ENCODE data around the gene COX18.

Gene COX18, protein sequence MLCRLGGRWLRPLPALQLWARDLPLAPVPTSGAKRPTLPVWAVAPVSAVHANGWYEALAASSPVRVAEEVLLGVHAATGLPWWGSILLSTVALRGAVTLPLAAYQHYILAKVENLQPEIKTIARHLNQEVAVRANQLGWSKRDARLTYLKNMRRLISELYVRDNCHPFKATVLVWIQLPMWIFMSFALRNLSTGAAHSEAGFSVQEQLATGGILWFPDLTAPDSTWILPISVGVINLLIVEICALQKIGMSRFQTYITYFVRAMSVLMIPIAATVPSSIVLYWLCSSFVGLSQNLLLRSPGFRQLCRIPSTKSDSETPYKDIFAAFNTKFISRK

DNA sequence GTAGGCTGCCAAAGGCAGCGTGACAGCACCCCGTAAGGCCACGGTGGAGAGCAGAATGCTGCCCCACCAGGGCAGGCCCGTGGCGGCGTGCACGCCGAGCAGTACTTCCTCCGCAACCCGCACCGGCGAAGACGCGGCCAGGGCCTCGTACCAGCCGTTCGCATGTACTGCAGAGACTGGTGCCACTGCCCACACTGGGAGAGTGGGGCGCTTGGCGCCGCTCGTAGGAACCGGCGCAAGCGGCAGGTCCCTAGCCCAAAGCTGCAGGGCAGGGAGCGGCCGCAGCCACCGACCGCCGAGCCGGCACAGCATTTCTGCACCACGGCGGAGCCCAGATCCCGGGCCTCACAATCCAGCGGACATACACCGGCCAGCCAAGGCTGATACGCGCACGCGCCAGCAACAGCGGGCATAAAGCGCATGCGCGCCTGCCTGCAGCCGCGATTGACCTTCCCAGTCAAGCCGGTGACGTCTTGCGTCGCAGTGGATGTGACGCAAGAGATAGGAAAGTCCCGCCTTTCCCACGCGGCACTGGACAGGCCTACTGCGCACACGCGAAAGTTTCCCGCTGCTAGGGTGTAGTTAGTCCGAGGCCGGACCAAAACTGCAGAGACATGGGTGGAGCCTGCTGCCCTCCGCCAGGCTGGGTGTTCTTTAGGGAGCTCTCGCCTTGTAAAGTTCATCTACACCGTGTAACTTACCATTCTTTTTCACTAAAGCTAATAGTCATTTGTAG, at the start of gene COX18:
Gene COX18 (minus strand): TSS at position 379 of the 736 bp plus-strand sequence. CDS start 67 bp downstream, at position 312.
- DNase-seq (ENCODE audit: low read depth) = peak; percentile 88

DNA sequence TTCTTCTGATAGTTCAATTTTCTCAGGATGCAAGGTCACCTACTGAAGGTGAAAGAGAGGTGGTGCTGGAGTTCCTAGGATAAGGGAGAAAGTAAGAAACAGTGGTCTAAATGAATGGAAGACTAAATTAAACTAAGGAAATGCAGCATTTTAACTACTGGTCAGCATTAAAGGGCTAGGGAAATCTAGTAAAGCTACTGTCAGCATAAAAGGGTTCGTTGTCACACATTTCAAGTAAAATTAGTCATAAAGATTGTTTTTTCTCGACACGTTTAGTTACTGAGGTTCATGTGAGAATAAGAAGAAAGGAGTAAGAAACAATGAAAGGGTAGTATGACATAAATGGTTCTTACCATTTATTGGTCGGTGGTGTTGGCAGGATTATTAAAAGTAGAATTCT, 40.0 kb upstream of the COX18 start:
- no peak for DNase-seq (ENCODE audit: low read depth)

DNA sequence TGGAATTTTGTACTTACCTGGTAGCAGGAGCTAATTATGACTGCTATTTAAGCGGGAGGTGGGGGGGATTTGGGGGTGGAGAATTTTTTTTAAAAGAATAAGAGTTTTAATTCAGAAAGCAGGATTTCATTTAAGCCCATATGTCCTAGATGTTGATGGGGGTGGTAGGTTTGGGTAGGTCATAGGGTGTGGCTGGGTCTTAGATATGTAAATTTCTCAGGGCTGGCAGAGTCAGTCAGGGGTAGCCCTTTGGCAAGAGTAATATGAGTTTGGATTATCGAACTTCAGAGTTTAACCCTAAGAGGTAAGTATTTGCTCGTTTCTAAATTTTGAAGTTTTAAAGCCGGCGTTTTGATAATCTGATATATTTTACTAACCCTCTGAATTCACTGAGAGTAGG, 35.2 kb upstream of the COX18 start:
- no peak for DNase-seq (ENCODE audit: low read depth)

DNA sequence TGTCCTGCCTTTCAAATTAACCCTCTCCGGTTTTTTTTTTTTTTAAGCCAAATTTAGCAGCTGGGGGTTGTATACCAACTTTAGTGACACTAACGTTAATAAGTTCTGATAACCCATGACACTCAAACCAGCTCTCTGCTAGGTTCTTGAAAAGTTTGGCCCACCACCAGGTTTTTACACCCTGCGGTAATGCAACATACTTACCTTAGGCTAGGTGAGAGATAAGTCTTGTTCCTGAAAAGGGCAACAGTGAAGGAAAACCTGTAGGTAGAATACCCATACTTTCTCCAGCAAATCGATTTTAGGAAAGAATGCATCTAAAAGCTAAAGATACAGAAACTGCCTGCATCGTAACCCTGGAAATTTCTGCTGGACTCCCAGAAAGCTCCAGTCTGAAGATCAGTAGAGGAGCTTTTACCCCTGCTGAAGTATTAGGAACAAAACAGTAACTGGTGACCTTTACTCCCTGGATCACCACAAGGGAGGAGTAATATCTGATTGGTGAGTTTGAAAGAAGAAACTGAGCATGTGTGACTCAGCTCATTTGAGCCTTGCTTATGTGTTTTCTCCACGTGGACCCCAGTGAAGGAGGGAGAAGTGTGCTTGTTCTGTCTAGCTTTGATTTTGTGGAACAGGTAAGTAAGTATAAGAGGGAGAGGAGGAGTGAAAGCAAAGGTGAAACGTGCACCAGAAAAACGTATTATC, 34.4 kb upstream of the COX18 start:
- DNase-seq (ENCODE audit: low read depth) = no peak

DNA sequence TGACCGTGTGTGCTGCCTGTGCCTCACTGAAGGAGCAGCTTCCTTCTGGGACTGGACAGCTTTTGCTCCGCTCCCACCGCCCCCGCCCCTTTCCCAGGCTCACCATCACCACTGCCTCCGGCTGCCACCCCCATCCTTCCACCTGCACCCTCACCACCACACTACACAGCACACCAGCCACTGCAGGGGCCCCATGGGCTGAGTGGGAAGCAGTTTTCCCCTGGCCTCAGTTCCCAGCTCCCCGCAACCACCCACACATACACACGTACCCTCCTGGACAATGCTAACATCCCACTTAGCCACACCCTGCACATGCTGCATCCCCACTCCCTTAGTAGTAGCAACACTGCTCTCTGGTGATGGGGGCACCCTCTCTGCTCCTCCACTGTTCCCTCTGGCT, 29.6 kb upstream of the COX18 start:
- DNase-seq (ENCODE audit: low read depth) = no peak

DNA sequence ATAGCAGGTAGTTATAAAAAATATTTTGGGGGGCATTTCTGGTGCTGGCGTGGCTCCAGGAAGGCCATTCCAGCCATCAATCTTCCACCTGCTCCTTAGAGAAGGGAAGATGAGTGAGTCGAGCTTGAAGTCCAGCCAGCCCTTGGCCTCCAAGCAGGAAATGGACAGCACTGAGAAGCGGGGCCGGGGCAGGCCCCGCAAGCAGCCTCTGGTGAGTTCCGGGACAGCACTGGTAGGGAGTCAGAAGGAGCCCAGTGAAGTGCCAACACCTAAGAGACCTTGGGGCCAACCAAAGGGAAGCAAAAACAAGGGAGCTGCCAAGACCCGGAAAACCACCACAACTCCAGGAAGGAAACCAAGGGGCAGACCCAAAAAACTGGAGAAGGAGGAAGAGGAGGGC, 29.2 kb upstream of the COX18 start:
- no peak for DNase-seq (ENCODE audit: low read depth)

DNA sequence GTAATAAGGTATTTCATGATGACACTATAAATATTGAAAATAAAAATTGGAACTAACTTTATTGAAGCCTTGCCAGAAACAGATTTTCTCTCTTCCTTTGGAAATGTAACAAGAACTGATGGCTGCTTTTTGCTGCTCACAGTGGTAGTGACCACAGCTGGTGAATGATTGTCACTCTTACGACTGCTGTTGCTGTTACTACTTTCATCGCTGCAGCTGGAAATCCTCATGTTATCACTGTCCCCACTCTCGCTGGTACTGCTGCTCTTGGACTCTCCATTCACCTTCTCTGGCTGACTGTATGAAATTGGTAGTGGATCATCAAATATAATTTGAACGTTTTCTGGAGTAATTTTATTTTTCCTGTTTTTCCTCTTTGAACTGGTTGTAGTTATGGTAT, 28.5 kb upstream of the COX18 start:
- no peak for DNase-seq (ENCODE audit: low read depth)

DNA sequence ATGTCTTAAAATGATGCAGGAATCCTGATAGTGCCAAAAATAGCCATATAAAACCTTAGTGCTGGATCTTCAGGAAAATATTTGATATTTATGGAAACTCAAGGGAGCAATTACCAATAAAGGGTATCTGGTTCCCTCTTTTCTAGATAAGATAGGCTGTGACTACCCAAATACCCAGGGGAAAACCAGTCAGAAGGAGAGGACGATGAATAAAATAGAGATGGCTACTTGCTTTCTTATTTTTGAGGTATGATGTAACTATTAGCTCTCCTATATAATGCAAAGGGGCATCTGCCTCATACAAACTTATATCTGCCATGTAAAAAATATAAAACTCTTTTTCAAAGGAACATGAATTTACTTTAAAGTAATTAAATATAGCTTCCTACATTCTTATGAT, 23.4 kb upstream of the COX18 start:
- no peak for DNase-seq (ENCODE audit: low read depth)

DNA sequence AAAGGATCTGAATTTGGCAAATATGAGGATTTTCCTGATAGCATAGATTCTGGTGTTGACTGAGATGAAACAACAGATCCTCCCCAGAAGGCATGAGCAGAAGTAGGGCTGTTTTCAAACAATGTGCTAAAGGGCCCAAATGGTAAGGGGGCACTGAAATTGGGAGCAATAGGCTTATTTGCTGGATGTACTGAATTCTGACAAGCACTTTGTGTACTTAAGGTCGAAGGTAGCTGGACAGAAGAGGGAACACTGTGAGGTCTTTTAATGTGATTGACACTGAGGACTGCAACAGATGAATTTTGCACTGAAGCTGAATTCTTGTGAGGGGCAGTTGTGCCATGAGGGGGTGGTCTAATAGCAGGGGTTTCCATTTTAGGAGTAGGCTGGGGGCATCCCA, 21.2 kb upstream of the COX18 start:
- no peak for DNase-seq (ENCODE audit: low read depth)

DNA sequence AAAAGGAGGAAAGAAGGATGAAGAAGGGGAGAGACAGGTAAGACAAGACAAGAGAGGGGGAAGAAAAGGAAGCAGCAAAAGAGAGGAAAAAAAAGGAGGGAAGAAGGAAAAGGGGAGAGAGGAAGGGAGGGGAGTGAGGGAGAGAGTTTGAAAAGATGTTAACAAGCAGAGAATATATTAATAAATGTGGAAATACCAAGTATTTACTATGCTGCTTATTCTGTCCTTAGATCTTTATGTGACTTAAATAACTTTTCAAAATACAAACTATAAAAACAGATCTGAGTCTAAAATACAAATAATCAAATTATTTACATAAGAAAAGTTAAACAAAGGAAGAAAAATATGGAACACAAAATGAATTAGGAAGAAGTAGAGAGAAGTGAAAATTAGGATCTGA, 18.4 kb upstream of the COX18 start:
- no peak for DNase-seq (ENCODE audit: low read depth)

DNA sequence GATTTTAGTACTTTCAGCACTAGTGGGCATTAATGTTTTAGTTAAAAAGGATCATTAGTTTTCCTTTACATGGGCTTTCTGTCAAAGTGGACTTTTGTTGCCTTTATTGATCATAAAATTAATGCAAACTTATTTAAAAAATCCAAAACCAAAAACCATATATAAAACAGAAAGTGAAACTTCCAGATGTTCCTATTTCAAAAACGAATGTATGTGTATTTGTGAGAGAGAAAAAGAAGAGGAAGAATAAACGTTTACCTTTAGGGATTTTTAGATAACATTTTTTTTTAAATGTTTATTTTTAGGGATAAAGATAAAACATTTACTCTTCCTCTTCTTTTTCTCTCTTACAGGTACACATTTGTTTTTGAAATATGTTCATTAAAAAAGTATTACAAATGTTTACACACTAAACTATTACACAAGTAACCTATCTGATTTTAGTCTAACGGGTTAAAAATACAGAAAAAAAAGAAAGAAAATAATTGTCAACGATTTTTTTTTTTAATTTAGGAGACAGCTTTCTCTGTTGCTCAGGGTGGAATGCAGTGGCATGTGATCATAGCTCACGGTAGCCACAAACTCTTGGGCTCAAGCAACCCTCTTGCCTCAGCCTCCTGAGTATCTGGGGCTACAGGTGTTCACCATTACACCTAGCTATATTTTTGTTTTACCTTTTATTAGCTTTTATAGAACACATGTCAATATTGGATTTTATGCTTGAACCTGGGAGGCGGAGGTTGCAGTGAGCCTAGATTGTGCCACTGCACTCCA, 16.8 kb upstream of the COX18 start:
- no peak for DNase-seq (ENCODE audit: low read depth)

DNA sequence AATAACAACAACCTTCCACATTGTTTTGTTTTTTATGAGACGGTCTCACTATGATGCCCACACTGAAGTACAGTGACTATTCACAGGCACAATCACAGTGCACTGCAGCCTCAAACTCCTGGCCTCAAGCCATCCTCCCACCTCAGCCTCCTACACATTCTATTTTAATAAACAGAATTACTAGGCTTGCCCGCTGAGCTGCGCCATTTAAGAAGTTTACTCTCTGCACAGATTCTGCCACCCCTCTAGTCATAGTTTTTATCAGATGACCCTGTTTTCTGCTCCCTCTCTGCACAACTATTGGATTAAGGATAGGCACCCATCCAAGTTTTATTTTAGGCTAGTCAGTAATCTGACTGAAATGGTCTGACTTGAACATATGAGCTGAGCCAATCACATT, 11.3 kb upstream of the COX18 start:
- no peak for DNase-seq (ENCODE audit: low read depth)

DNA sequence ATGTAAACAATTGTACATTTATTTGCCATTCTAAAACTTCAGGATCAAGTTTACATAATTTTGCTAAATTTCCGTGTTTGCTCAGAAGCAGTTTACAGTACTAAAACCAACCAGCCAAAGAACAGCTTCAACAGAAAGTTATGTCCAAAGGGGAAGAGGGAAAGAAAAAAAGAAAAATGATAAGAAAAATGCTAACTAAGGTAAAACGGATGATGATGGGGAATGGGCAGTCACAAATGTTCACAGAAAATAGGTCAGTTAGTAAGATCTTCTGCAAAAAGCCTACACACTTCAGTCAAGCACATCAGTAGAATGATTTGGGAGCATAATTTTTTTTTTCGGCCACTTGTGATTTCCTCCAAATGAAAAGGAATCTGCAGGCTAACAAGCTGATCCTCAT, 6.3 kb upstream of the COX18 start:
- no peak for DNase-seq (ENCODE audit: low read depth)

DNA sequence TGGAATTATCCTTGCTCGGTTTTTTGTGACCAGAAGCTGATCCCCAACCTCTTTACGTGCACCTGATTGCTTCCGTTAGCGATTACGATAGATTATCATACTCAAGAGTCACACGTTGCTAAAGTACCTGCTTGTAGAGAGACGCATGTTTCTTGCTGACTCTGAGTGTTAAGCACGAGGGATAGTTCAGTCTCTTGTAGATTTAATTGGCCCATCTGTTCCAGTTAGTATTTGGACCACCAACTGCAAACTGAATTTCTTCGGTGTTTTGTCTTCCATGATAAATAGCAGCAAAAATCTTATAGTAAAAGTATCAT, 516 bp upstream of the COX18 start:
- no peak for DNase-seq (ENCODE audit: low read depth)

DNA sequence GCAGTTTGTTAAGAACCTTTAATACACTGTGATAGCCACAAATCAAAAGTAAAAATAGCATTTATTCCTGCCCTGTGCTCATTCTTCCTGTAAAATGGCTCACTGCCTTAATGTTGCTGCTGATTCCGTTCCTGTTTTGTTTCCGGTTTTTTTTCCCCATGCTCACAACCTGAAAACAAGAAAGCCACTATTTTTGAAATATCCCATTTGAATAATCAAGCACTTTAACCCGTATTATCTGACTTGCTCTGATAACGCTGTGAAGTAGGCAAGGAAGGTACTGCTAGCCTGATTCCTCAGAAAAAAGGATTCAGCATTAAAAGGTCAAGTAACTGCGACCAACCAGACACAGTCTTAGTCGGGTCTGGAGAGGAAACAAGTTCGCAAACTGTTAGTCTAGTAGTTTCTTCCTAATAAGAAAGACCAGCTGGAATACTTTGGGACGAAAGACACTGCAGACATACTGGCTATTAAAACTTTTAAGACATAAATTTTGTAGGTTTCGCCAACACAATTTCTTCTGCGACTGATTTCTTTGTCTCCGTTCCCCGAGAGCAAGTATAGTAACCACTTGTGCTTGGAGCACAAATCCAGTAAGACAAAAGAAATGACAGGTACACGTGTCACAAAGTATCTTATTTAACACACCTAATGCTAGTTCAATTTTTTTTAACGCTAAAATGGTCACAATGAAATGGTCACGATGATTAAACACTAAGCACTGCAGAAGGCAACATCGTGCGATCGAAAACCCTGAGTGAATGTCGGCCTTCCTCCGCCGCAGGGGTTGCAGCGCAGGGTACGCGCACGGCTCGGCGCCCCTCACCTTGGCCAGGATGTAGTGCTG, 802 bp downstream of the COX18 start:
- DNase-seq (ENCODE audit: low read depth) = no peak

DNA sequence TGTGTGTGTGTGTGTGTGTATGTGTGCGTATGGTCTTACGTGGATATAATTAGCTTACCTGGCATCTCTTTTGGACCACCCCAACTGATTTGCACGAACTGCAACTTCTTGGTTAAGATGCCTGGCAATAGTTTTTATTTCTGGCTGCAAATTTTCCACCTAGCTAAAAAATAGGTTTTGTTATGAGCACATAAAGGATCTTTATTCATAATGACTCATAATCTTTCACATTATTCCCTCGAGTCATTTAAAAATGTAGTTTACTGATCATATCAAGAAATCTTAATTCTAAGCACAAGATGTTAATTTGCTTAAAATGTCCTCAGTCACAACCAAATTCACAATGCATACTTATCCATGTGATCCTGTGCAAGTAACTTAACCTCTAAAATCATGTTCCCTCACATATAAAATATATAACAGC, 1.5 kb downstream of the COX18 start:
- DNase-seq (ENCODE audit: low read depth) = no peak

DNA sequence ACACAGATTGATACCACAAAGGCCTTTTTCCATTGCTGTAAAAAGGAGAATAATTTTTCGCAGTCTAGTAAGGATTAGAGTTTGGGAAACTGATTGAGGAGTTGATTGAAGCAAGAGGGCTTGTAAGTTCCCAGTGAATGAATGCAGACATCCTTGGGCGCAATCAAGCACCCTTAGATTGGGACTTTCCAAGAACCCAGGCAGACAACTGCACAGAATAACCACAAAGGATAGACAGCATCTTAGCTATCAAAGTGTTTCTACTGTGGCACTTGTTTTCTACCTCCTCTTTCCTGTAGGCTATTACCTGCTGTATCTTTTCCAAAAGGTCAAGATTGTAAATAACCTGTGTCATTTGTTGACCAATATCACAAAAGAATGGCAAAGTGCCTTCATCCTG, 2.6 kb downstream of the COX18 start:
- no peak for DNase-seq (ENCODE audit: low read depth)

DNA sequence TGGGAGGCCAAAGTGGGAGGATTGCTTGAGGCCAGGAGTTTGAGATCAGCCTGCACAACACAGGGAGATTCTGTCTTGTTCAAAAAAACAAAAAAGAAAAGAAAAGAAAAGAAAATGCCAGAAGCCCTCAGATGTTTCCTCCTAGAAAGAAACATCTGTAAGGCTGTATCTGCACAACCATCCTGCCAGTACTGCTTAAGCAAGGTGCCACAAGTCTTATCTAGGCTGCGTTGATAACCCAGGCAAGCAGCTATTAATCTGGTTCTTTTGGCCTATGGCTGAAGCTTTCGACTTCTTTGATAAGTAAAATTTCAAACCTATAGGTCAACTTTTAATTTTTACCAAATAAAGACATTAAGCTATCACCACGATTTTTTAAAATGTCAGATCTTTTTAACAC, 3.1 kb downstream of the COX18 start:
- DNase-seq (ENCODE audit: low read depth) = no peak

DNA sequence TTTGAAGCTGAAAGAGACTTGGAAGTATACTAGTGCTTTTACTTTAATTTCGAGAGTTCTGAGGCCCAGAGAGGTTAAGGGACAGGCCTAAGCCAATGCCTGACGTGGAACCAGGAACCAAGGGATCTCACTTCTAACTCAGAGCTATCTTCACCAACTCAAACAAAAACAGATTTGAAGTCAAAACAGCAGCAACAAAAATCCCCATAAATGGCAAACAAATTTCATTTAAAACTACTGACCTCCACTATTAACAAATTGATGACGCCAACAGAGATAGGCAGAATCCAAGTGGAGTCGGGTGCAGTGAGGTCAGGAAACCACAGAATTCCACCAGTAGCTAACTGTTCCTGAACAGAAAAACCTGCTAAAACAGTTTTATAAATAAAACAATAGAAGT, 5.0 kb downstream of the COX18 start:
- no peak for DNase-seq (ENCODE audit: low read depth)

DNA sequence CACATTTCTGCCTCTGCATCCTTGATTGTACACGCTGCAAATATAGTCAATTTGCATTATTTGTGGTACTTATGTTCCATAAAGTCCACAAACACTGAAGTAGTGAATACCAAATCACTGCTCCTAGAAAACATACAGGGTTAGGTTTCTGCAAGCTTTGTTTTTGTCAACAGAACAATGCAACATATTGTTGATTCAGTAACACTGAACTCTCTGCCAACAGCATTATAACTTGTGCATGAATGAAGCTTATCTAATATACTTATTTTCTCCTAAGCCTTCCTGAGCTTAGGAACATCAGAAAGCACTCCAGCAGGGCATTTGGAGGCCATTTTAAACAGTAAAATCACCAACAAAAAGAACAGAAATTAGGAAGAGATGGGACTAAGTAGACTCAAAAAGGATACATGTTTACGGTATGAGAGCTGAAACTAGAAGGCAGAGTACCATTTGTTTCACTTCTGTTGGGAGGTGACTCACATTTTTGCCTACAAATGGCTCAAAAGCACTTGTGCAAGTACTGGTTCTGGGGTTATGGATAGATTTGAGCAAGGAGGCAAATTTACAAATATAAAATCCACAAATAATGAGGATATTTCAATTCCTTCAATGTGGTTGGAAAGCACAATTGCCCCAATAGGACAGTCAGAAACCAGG, 14.1 kb downstream of the COX18 start:
- no peak for DNase-seq (ENCODE audit: low read depth)

DNA sequence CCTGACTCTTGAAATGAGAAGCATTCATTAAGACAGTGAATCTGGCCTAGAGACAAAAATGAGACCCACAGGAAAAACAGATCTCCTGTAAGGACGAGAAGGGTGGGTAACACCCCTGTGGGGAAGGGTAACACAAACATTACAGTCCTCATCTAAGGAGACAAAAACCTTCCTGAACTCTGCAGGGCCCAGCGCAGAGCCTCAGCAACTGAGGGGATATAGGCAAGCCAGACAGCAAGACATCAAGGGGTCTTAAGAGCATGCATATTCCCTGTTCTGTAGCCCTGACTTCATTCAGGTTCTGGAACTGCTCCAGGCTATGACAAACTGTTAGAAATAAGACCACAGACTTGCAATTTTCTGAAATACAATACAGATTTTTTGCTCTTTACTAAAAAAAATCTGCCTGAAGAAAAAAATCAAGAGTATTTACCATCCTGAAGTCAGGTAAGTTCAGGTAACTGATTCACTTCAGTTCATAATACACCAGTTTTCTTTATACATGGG, 15.5 kb downstream of the COX18 start:
- DNase-seq (ENCODE audit: low read depth) = no peak
